GM18861 (cell line): ENCODE measurements around the gene VSIR.
A peak's percentile ranks its signal among the peaks of the same experiment; 100 is the strongest.

Experiments
- ATAC-seq: cut with Tn5 transposase; IDR thresholded peaks from one replicate; pipeline ENCODE4 v1.9.1; 2021; ENCODE audit not compliant: unreplicated experiment

The VSIR gene

DNA sequence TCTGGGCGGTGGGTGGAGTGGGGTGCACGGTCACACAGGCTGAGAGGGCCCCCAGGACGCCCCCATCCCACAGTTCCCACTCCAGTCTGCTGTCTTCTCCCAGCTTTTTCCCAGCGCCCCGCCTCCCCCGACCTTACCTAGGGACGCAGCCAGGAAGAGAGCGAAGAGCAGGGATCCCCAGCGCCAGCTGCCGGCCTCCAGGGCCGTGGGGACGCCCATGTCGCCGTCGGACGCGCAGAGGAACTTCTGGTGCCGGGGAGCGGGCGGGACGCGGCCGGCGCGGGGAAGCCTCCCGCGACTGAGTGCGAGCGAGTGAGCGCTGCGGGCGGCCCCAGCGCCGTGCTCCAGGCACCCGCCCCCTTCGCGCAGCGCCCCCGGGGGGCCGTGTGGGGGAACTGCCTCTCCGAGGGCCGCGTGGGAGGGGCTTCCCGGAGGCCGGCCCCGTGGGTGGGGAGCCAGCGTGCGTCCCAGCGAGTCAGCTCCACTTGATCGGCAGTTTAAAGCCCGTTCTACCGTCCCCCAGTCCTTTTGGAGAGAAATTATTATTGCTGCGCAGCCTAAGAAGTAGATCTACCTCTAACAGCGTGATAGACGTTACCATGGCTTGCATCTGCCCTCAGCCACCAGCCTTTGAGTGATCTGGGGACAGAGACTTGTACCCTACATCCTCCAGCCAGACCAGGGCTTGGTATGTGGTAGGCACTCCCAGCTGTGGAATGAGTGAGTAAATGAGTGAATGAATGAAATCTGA is at the start of gene VSIR:
VSIR (minus strand) TSS at position 300 of the 751 bp plus-strand sequence; CDS start at position 219, 81 bp downstream.
- peak; percentile 33 for ATAC-seq

DNA sequence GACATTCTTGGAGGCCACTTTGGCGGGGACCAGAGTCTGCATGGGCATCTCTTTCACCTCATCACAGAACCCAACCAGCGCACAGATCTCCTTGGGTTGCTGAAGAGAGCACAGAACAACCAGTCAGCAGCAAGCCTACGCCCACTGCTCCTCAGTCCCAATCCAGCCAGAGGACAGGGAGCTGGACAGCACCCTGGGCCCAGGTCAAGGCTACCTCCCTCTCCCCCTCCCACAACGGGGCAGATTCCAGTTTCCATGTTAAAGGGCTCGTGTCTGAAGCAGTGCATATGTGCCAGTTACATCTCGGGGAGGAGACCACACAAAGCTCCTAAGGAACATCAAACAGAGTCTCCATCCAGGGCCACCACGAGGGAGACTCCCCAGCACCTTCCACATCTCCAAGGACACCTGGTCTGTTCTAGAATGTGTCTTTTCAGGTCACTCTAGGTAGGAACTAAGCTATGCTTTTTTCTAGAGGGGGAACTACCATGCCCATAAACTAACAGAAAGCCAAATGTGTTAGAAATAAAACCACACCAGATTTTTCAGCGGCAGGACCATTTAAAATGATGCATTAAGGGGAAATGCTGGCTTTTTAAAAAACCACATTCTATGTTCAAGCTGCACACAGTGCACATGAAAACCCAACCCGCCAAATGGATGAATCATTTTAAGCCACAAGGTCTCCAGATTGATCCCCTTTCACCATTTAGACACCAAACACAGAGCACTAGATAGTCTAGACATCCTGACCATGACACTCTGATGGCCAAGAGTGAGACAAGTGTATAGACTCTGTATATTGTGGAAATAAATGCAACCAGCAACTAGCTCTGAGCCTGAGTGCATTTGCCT is 48.8 kb upstream of the VSIR start:
- ATAC-seq = no peak

DNA sequence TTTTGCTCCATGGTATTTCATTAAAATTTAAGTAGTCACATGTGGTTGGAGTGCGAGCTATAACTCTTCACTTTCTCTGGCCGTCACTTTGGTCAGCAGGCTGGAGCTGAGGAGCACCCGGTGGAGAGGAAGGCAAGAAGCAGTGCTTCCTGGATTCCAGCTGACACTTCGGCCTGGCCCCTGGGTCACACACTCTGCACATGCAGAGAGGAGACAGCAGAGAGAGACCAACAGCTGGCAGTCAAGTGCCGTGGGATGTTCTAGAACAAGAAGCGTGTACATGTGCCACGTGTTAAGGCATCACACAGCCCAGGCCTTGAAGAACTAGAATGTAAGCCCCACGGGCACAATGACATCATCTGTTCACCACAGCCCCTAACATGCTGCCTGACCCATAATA is 47.6 kb upstream of the VSIR start:
- no peak for ATAC-seq

DNA sequence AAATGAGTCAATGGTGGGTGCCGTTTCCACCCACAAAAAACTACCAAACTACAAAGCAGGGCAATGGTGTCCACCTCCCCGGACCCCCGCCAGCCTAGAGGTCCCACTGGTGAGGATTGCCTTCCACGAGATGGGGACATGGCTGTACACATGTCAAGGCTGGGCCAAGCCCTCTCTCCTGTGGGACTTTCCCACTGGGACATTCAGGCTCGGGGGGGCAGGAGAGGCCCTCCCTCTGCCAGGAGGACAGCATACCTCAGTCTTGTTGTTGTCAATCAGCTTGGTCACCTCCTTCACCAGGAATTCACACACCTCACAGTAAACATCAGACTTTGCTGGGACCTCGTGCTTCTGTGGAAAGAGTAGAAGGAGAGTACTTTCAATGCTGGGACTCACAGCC is 46.7 kb upstream of the VSIR start:
- ATAC-seq = no peak

DNA sequence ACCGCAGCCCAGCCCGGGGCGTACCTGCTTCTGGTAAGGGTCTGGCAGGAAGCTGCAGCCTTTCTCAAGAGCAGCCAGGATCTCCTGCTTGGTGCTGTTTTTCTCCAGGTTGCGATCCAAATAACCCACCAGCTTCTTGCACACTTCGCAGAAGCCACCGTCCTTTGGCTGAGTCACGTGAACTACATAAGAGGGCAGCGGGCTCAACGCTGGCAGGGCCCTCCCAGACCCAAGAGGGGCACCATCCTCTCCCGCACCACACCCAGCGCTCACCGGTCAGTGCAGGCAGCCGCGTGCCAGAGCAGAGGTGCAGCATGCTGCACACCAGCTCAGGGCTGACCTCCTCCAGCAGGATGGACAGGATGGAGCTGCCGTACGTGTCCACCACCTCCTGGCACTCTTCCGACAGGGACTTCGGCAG is 46.1 kb upstream of the VSIR start:
- no peak for ATAC-seq

DNA sequence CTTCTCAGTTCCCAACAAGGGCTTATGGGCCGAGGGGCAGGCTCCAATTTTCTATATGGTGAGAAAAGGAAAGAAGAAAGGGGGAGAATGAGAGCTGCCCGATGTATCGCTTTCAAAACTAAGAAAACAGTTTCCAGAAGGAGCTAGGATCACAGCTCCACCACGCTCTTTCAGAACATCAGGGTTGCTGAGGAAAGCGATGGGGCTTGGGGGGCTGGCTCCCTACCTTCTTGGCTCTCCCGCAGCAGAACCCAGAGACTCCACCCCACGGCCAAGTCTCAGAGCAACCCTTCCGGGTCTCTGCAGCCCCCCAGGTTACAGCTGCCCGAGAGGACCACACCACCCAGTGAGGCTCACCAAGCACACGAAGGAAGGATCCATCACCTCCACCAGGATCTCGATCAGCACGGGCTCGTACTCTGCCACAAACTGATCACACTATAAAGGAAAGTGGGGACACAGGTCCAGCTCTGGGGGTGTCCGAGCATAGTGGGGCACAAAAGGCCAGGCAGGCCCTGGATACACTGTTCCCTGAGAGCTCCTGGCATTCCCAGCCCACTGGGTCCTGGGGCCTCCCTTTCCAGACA is 45.4 kb upstream of the VSIR start:
- no peak for ATAC-seq

DNA sequence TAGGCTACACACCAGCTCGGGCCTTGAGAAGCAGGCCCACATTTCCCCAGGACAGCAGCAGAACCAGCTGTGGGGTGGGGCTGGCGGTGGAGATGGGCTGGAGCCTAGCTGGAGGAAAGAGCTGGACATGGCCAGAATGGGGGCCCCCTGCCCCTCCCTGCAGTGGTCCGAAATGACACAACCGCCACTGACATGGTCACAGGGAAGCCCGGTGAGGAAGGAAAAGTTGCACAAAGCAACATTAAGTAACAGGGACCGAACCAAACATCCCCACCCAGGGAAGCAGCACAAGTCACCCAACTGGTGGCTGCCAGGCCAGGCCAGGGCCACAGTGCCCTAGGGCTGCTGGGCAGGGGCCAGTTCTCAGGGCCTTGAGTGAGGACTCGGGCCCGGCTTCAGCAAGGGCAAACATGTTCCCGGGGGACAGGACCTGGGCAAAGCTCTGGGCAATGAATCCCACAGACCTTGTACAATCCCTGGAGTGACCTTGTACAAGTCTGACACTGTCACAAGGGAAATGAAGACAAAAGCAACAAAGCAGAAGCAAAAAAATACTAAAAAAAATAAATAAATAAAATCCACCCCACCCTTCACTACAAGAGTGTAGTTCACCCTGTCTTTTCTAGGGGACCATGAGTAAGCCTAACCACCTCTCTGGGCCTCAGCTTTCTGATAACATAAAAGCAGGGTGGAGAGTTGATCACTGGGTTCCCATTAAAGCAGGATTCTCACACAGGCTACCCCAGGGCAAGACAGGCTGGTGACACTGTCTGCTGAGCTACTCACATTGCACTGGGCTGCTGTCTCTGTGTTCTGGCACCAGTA is 44.7 kb upstream of the VSIR start:
- no peak for ATAC-seq

DNA sequence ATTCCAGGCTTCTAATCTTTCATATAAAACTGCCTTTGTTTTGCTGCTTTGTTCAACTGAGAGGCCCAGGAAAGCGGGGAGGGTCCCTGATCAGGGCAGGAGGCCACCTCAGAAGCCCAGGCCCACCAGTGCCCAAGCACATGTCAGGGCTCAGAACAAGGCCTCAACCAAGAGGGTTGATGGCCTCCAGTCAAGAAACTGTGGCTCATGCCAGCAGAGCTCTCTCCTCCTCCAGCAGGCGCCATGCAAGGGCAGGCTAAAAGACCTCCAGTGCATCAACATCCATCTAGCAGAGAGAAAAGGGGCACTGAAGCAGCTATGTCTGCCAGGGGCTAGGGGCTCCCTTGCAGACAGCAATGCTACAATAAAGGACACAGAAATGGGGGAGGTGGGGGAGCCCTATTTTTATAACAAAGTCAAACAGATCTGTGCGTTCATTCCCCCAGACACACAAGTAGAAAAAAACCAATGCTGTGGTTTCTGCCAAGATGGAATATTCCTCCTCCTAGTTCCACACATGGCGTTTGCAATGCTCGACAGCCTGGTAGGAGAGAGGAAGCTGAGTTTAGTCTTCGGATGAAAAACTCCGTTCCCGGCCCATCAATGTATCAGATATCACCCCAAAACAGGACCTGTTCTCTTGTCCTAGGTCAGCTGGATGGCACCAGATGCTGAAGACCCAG is 43.8 kb upstream of the VSIR start:
- no peak for ATAC-seq

DNA sequence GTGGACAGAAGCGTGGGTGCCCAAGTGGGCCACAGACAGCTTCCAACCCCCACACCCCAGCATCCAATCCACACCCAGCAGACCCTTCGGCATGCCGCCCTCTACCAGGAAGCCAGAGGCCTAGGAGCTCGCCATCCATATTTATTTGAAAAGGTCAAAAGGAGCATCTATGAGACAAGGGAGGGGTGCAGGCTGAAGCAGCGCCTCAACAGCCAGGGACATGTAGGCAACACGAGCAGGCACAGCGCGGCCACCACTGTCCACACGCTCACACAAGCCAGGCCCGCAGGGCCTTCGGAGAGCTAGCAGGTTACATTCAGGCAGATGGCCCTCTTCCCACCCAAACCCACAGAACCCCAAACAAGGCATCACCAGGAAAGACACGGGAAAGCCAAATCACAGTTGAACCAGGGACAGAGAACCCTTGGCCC is 43.1 kb upstream of the VSIR start:
- no peak for ATAC-seq

DNA sequence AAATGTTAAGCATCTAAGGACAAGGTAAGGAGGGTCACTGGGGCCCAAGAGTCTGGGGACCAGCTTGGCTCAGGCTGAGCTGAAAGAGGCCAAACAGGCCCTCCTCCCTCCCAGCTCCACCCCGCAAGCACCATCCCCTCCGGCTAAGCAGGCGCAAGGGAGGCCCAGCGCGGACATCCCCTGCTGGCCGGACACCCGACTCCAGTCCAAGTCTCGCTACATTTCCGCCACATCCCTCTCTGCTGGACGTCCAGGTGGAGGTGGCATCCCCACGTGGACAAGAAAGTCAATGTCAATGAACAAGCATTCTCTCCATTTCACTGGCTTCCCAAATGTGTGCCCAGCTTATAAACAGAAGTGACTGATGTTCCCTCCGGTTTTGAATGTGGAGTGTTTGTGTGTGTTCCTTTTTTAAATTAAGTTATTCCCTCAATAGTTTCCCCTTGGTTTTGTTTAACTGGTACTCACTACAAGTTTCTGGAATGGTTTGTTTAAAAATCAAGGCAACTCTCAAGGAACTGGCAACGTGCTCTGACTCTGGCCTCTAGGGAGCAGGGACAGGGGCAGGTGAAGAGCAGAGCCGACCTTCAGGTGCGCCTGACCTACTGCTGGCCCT is 42.3 kb upstream of the VSIR start:
- no peak for ATAC-seq

DNA sequence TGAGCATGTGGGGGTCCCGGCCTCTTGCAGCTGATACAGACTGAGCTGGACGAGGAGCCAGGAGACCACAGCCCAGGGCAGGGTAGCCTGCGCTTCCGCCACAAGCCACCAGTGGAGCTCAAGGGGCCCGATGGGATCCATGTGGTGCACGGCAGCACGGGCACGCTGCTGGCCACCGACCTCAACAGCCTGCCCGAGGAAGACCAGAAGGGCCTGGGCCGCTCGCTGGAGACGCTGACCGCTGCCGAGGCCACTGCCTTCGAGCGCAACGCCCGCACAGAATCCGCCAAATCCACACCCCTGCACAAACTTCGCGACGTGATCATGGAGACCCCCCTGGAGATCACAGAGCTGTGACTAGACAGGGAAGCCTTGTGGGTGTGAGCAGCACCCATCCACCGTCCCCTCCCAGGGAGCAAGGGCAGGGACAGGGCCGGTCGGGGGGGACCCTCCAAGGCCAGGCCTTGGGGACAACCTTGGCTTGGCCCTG is 41.6 kb upstream of the VSIR start:
- no peak for ATAC-seq

DNA sequence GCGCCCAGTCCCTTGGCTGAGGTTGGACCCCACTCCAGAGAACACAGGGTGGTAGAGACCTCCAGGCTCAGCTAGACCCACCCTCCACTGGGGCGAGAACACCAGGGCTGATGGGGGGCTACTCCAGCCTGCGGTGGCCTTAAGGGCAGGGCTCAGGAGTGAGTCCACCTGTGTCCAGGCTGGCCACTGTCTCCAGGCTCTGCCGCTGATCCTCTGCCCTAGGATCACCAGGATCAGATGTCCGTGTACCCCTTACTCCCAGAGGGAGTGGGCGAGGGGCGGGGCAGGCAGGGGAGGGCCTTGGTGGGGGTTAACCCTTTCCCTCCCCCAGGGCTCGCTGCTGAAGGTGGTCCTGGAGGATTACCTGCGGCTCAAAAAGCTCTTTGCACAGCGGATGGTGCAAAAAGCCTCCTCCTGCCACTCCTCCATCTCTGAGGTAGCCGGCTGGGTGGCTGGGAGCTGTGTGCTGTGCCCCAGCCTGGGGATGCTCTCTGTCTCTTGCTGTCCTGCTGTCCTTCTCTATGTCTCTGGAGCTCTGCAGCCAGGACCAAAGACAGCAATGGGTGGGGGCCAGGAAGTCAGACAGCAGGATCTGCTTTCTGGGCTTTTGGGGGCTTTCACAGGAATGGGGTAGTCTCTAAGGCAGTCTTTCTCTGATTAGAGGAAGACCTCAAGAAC is 39.7 kb upstream of the VSIR start:
- no peak for ATAC-seq

DNA sequence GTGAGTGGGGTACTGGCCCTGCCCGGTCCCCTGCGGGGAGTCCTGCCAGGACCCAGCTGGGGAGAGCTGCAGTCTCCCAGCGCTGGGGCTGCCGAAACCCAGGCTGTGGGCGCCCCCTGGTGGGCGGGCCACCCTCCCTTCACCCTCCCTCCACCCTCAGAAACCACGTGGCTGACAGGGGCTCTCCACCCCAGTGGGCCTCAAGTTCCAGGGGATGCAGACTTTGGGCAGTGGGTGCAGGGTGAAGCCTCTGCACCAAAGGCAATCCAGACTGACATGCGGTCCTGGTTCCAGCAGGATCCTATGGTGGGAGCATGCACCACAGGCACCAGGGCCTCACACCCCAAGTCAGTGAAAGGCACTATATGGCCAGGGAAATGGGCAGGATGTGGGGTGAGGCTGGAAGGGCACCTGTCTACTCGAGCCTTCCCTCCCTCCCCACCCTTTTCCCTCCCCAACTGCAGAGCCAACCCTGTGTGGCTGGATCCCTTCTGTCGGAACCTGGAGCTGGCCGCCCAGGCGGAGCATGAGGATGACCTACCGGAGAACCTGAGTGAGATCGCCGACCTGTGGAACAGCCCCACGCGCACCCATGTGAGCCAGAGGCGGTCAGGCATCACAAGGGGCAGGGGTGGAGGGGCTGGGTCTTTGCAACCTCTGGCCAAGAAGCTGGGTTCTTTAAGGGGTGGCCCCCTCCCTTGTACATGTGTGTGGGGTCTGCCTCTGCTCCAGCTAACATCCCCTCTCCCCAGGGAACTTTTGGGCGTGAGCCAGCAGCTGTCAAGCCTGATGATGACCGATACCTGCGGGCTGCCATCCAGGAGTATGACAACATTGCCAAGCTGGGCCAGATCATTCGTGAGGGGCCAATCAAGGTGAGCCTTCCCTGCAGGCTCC is 38.9 kb upstream of the VSIR start:
- peak; percentile 68 for ATAC-seq

DNA sequence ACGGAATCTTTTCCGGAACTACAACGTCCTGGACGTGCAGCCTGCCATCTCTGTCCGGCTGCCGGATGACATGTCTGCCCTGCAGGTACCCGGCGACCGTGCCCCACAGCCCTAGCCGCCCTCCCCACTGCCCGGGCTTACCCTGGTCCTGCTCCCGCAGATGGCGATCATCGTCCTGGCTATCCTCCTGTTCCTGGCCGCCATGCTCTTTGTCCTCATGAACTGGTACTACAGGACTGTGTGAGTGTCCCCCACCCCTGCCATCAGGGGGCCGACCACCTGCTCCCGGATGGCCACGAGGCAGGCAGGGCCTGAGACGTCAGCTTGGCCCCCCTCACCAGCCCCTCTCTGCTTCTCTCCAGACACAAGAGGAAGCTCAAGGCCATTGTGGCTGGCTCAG is 38.0 kb upstream of the VSIR start:
- no peak for ATAC-seq

DNA sequence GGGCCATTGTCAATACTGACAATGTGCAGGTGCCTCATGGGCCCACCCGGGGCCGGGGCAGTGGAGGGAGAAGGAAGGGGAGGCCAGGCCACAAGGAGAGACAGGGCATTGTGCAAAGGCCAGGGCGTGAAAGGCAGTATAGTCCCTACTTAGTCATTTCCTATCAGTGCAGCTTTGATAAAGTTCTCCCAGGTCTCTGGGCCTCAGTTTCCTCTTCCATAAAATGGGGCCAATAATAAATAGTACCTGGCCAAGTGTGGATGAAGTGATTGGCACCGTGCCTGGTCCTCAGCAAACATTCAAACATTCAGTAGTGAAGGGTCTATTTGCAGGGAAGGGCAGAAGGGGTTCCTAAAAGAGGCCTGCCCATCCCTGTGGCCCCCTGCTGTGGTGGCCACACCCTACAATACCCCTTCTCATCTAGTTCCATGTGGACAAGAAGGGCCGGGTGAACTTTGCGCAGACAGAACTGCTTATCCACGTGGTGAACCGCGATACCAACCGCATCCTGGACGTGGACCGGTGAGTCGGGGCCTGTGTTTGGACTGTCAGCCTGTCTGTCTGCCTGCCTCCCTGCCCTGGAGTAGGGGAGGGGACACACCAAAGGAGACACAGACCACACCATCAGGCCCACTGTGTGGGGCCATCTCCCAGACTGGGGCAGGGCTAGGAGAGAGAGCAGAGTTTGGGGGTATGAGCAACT is 36.9 kb upstream of the VSIR start:
- no peak for ATAC-seq

DNA sequence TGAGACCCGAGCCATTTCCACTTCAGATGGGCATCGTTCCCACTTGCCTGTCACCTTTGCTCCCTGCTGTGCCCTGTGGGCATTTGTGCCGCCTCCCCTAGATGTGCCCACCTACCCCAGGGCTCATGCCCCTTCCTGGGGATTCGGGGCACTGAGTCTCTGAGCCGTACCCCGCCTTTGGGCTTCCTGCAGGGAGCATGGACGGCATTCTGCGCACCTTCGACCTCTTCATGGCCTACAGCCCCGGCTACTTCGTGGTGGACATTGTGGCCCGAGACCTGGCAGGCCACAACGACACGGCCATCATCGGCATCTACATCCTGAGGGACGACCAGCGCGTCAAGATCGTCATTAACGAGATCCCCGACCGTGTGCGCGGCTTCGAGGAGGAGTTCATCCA is 36.3 kb upstream of the VSIR start:
- no peak for ATAC-seq
